Large intestine (tissue), 3 donors: ENCODE data around the gene CCDC184. TPM values are rescaled to one million over a fixed set of nuclear protein-coding genes. Genes with fewer than 3 reads are reported as not detected.
A peak's percentile ranks its signal among the peaks of the same experiment; 100 is the strongest.

ENCODE experiments used
- DNase-seq, 2 donors: peaks; one replicate each; pipeline versions ENCODE4 v3.0.0 to v3.0.0-alpha.2; 2013
- H3K27ac ChIP-seq: one replicate; pipeline ENCODE4 v1.5.1; 2013; ENCODE audit warnings: low read length
- H3K27me3 ChIP-seq: 2 replicates; pipeline ENCODE4 v1.6.1; 2013; ENCODE audit warnings: low read length; ENCODE audit not compliant: control insufficient read depth, insufficient read depth
- H3K36me3 ChIP-seq: 2 replicates; pipeline ENCODE4 v1.6.1; 2013; ENCODE audit warnings: low read length; ENCODE audit not compliant: control insufficient read depth, insufficient read depth
- H3K4me1 ChIP-seq: one replicate; pipeline ENCODE4 v1.6.1; 2013; ENCODE audit warnings: low read length; ENCODE audit not compliant: control insufficient read depth, insufficient read depth
- H3K4me3 ChIP-seq: one replicate; pipeline ENCODE4 v1.5.1; 2013; ENCODE audit warnings: low read length
- H3K9me3 ChIP-seq: one replicate; pipeline ENCODE4 v1.6.1; 2013; ENCODE audit warnings: mild to moderate bottlenecking, low read depth, low read length, moderate library complexity; ENCODE audit not compliant: control insufficient read depth
- WGBS: methylation state at CpG from one replicate; pipeline ENCODE4 v1.1.5; 2013; ENCODE audit warnings: low lambda C conversion rate; ENCODE audit not compliant: insufficient coverage; 5-methylcytosine and 5-hydroxymethylcytosine counted together
- polyA plus RNA-seq: library from polyadenylated mRNA; unstranded; fragments of 120-200 nt; gene quantifications from one replicate; pipeline ENCODE4 v1.2.1, GENCODE V29; 2013

Gene CCDC184
- polyA plus RNA-seq, 1 donor = 3.3 TPM

- H3K4me1 ChIP-seq = no peaks in the 10 kb centered on the region
- H3K27me3 ChIP-seq = peaks cover 31% of the 10 kb centered on the region
- no peaks in the 10 kb centered on the region for H3K36me3 ChIP-seq
- no peaks in the 10 kb centered on the region for H3K9me3 ChIP-seq
- no peak for DNase-seq
- H3K4me3 ChIP-seq = no peak overlapping the region
- H3K27ac ChIP-seq = no peak overlapping the region
Measured at GRCh38 chr12:48176417-48176751, 7.1 kb upstream of the CCDC184 start.

- Histone ChIP-seq H3K9me3 (no peaks in the 10 kb centered on the region), H3K27me3 (peaks cover 45% of the 10 kb centered on the region), H3K4me1 (peaks cover 5% of the 10 kb centered on the region), H3K36me3 (no peaks in the 10 kb centered on the region), H3K27ac (no peak overlapping the region), H3K4me3 (no peak overlapping the region)
- WGBS = 75% methylated on average over 3 of the region's 4 CpGs
- DNase-seq = no peak
Measured at GRCh38 chr12:48177982-48178381, 5.5 kb upstream of the CCDC184 start.

- Histone ChIP-seq H3K4me1 (peaks cover 15% of the 10 kb centered on the region), H3K27me3 (peaks cover 59% of the 10 kb centered on the region), H3K27ac (no peak overlapping the region), H3K36me3 (no peaks in the 10 kb centered on the region), H3K4me3 (no peak overlapping the region), H3K9me3 (no peaks in the 10 kb centered on the region)
- DNase-seq = no peak
- 100% methylated on average over 1 of the region's 1 CpG for WGBS
Measured at GRCh38 chr12:48179466-48179865, 4.0 kb upstream of the CCDC184 start.

GRCh38 chr12:48180424-48180823 lies 3.0 kb upstream of the CCDC184 start:
- no peaks in the 10 kb centered on the region for H3K9me3 ChIP-seq
- WGBS = 80% methylated on average over 1 of the region's 1 CpG
- H3K27me3 ChIP-seq = peaks cover 69% of the 10 kb centered on the region
- H3K27ac ChIP-seq = no peak overlapping the region
- DNase-seq = no peak
- no peak overlapping the region for H3K4me3 ChIP-seq
- H3K4me1 ChIP-seq = peaks cover 17% of the 10 kb centered on the region
- H3K36me3 ChIP-seq = no peaks in the 10 kb centered on the region

GRCh38 chr12:48180857-48181495 lies 2.5 kb upstream of the CCDC184 start:
- H3K4me3 ChIP-seq = no peak overlapping the region
- H3K9me3 ChIP-seq = no peaks in the 10 kb centered on the region
- DNase-seq = no peak
- peaks cover 17% of the 10 kb centered on the region for H3K4me1 ChIP-seq
- WGBS = 67% methylated on average over 1 of the region's 2 CpGs
- peaks cover 74% of the 10 kb centered on the region for H3K27me3 ChIP-seq
- no peak overlapping the region for H3K27ac ChIP-seq
- no peaks in the 10 kb centered on the region for H3K36me3 ChIP-seq

GRCh38 chr12:48182631-48183030 lies 813 bp upstream of the CCDC184 start:
- 80% methylated on average over 1 of the region's 7 CpGs for WGBS
- H3K9me3 ChIP-seq = no peaks in the 10 kb centered on the region
- H3K4me3 ChIP-seq = peak overlapping the region; percentile 44
- peaks cover 82% of the 10 kb centered on the region for H3K27me3 ChIP-seq
- H3K27ac ChIP-seq = no peak overlapping the region
- peaks cover 17% of the 10 kb centered on the region for H3K4me1 ChIP-seq
- H3K36me3 ChIP-seq = no peaks in the 10 kb centered on the region
- DNase-seq = no peak

GRCh38 chr12:48183876-48184548 lies 568 bp downstream of the CCDC184 start:
- no peak for DNase-seq

DNA sequence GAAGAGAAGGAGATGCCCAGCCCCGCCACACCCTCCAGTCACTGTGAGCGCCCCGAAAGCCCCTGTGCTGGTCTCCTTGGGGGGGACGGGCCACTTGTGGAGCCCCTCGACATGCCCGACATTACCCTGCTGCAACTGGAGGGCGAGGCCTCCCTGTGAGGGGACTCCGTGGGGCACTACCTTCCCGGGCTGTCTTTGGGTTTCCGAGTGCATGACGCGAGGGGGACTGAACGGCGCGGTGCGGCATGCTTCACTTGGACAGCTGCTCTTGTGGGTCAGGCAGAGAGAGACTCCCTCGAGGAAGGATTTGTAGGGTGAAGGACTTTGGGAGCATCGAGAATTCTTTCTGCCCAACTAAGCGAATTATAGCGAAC lies 1.1 kb downstream of the CCDC184 start:
- H3K4me3 ChIP-seq = peak overlapping the region; percentile 44
- H3K27ac ChIP-seq = no peak overlapping the region
- H3K27me3 ChIP-seq = peaks cover 70% of the 10 kb centered on the region
- no peaks in the 10 kb centered on the region for H3K36me3 ChIP-seq
- WGBS = 0% methylated on average over 1 of the region's 20 CpGs
- DNase-seq = no peak
- H3K9me3 ChIP-seq = no peaks in the 10 kb centered on the region
- H3K4me1 ChIP-seq = peaks cover 17% of the 10 kb centered on the region

More at GRCh38 chr12:48183876-48184548, 568 bp downstream of the CCDC184 start:
- Histone ChIP-seq H3K36me3 (no peaks in the 10 kb centered on the region), H3K9me3 (no peaks in the 10 kb centered on the region), H3K27me3 (peaks cover 75% of the 10 kb centered on the region), H3K4me3 (peak overlapping the region; percentile 44), H3K4me1 (peaks cover 17% of the 10 kb centered on the region), H3K27ac (no peak overlapping the region)
- no CpG with 5 or more reads among the region's 61 CpGs for WGBS

DNA sequence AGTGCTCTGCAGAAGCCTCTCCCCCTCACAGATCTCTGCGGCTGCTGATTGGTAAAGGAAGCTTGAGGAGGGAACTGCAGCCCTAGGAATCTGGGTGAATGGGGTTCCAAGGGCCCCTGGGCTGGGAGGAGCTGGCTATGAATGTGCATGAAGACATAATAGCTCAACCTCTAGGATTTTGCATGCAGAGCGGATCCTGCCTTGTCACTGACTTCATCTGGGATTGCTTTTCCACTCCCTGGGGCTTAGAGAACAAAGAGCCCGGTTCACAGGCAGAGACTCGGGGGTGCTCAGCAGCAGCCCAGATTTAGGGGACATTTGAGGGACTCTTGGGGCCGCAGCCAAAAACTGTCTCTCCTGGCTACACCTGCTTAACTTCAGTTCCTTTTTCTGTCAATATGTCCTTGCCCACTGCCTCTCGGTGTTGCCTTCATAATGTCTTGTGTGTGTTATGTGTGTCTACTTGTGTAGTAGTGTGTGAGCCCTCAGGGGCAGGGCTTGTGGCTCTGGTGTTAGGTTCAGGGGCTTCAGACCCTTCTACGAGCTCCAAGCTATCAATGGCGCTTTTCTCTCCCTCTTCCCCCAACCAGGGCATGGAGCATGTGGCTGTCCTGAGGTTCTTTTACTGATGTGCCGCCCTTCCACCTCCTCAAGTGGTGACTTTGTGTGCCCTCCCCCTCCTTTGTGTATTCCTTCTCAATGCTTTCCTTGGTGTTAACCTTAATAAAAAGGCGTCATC lies 1.9 kb downstream of the CCDC184 start:
- no peaks in the 10 kb centered on the region for H3K36me3 ChIP-seq
- H3K9me3 ChIP-seq = no peaks in the 10 kb centered on the region
- H3K27me3 ChIP-seq = peaks cover 63% of the 10 kb centered on the region
- peaks cover 17% of the 10 kb centered on the region for H3K4me1 ChIP-seq
- no CpG with 5 or more reads among the region's 10 CpGs for WGBS
- H3K27ac ChIP-seq = no peak overlapping the region
- H3K4me3 ChIP-seq = no peak overlapping the region
- no peak for DNase-seq

DNA sequence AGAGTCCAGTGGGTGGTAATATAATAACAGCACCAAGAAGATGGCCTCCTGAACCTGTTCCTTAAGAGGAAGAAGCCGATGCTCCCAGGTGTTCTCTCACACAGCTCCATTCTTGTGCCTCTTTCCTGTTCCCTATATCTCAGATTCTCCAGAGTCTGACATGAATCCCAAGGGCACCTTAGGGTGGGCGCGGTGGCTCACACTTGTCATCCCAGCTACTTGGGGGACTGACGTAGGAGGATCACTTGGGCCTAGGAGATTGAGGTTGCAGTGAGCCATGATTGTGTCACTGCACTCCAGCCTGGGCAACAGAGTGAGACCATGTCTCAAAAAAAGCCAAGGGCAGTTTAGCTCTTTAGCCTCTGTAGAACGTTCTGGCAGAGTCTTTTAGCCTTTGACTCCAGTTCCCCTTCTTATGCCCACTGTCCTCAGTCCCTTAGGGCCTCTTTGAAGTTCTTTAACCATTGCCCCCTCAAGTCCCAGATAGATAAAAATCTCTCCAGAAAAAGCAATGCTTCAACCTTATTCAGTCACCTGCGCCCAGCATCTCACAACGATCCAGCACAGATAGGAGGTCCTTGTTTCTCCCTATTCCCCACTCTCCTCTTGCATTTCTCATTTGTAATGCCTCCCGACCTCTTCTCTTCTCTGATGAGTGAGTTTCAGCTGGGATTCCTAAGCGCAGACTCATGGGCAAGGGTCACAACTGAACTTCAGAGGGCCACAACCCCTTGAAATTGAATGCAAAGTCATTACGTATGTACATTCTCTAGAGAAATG lies 4.7 kb downstream of the CCDC184 start:
- no peaks in the 10 kb centered on the region for H3K36me3 ChIP-seq
- 54% methylated on average over 4 of the region's 10 CpGs for WGBS
- no peaks in the 10 kb centered on the region for H3K9me3 ChIP-seq
- no peak overlapping the region for H3K4me3 ChIP-seq
- H3K27me3 ChIP-seq = peaks cover 40% of the 10 kb centered on the region
- H3K4me1 ChIP-seq = peaks cover 10% of the 10 kb centered on the region
- no peak overlapping the region for H3K27ac ChIP-seq
- no peak for DNase-seq
